ENCODE results near the gene ZBTB7C. TPM values are rescaled to one million over a fixed set of nuclear protein-coding genes. Genes with fewer than 3 reads are reported as not detected.

The ZBTB7C gene
- total RNA-seq, 3 donors from 2014 or later (not counting 1 experiment from before 2014, with no cell fraction given): 0.07 TPM; not detected in 2

GRCh38 chr18:48027401-48027963 is 381.7 kb downstream of the ZBTB7C start:
- H3K27me3 ChIP-seq (ENCODE audit: control insufficient read depth, insufficient read depth, low read length): no peaks in the 10 kb centered on the region
- no peaks in the 10 kb centered on the region for H3K9me3 Mint-ChIP-seq
- H3K36me3 Mint-ChIP-seq: no peaks in the 10 kb centered on the region
- DNase-seq: no peak
- ATAC-seq: no peak
- H3K4me3 ChIP-seq (ENCODE audit: low read length): no peak overlapping the region
- H3K4me3 Mint-ChIP-seq: no peak overlapping the region
- peaks cover 0 to 7% of the 10 kb centered on the region in 2 donors for H3K4me1 Mint-ChIP-seq
- no peaks in the 10 kb centered on the region for H3K9me3 ChIP-seq (ENCODE audit: control insufficient read depth, insufficient read depth, low read length)
- TF ChIP-seq CTCF (IDR thresholded peaks at IDR 0.05): no peak
- H3K36me3 ChIP-seq (ENCODE audit: control insufficient read depth, insufficient read depth, low read length): no peaks in the 10 kb centered on the region
- H3K27me3 Mint-ChIP-seq (ENCODE audit: low read depth in 2 of 2): peaks cover 6 to 14% of the 10 kb centered on the region in 2 donors
- WGBS (ENCODE audit: insufficient coverage): 55% methylated on average over 7 of the region's 7 CpGs
- H3K27ac Mint-ChIP-seq: no peak overlapping the region
- H3K4me1 ChIP-seq (ENCODE audit: control insufficient read depth, insufficient read depth, low read length): peaks cover 2% of the 10 kb centered on the region
- intact Hi-C loops (cut with micrococcal nuclease): no loop called here
- no peak overlapping the region for H3K27ac ChIP-seq (ENCODE audit: low read length)

GRCh38 chr18:48026216-48026615 is 383.0 kb downstream of the ZBTB7C start:
- H3K4me3 ChIP-seq (ENCODE audit: low read length): no peak overlapping the region
- H3K9me3 ChIP-seq (ENCODE audit: control insufficient read depth, insufficient read depth, low read length): no peaks in the 10 kb centered on the region
- Mint-ChIP-seq H3K27ac (no peak overlapping the region), H3K4me1 (peaks cover 0 to 8% of the 10 kb centered on the region in 2 donors), H3K9me3 (no peaks in the 10 kb centered on the region), H3K27me3 (ENCODE audit: low read depth in 2 of 2) (peaks cover 6 to 14% of the 10 kb centered on the region in 2 donors), H3K36me3 (no peaks in the 10 kb centered on the region), H3K4me3 (no peak overlapping the region)
- no peaks in the 10 kb centered on the region for H3K27me3 ChIP-seq (ENCODE audit: control insufficient read depth, insufficient read depth, low read length)
- WGBS (ENCODE audit: insufficient coverage): 87% methylated on average over 8 of the region's 8 CpGs
- H3K4me1 ChIP-seq (ENCODE audit: control insufficient read depth, insufficient read depth, low read length): peaks cover 13% of the 10 kb centered on the region
- H3K36me3 ChIP-seq (ENCODE audit: control insufficient read depth, insufficient read depth, low read length): no peaks in the 10 kb centered on the region
- TF ChIP-seq CTCF (IDR thresholded peaks at IDR 0.05): no peak
- intact Hi-C loops (cut with micrococcal nuclease): no loop called here
- DNase-seq (no peak), ATAC-seq (no peak)
- no peak overlapping the region for H3K27ac ChIP-seq (ENCODE audit: low read length)

- no peak for TF ChIP-seq CTCF (IDR thresholded peaks at IDR 0.05)
- H3K9me3 Mint-ChIP-seq: no peaks in the 10 kb centered on the region
- no peak overlapping the region for H3K4me3 Mint-ChIP-seq
- no peak overlapping the region for H3K27ac Mint-ChIP-seq
- H3K4me1 Mint-ChIP-seq: peaks cover 0 to 8% of the 10 kb centered on the region in 2 donors
- ATAC-seq (no peak), DNase-seq (no peak)
- peaks cover 13% of the 10 kb centered on the region for H3K4me1 ChIP-seq (ENCODE audit: control insufficient read depth, insufficient read depth, low read length)
- H3K36me3 ChIP-seq (ENCODE audit: control insufficient read depth, insufficient read depth, low read length): no peaks in the 10 kb centered on the region
- WGBS (ENCODE audit: insufficient coverage): 84% methylated on average over 7 of the region's 7 CpGs
- no peaks in the 10 kb centered on the region for H3K36me3 Mint-ChIP-seq
- H3K27me3 Mint-ChIP-seq (ENCODE audit: low read depth in 2 of 2): peaks cover 6 to 14% of the 10 kb centered on the region in 2 donors
- no peak overlapping the region for H3K27ac ChIP-seq (ENCODE audit: low read length)
- H3K9me3 ChIP-seq (ENCODE audit: control insufficient read depth, insufficient read depth, low read length): no peaks in the 10 kb centered on the region
- intact Hi-C loops (cut with micrococcal nuclease): no loop called here
- no peak overlapping the region for H3K4me3 ChIP-seq (ENCODE audit: low read length)
- no peaks in the 10 kb centered on the region for H3K27me3 ChIP-seq (ENCODE audit: control insufficient read depth, insufficient read depth, low read length)
Measured at GRCh38 chr18:48024881-48025660, 384.1 kb downstream of the ZBTB7C start.
